Testis (tissue), 3 donors: ENCODE measurements around the gene CTXND1. TPM values are rescaled to one million over a fixed set of nuclear protein-coding genes. Genes with fewer than 3 reads are reported as not detected.
A peak's percentile ranks its signal among the peaks of the same experiment; 100 is the strongest.

ENCODE experiments used
- DNase-seq: peaks from one replicate; pipeline ENCODE4 v3.0.0-alpha.2; 2019
- H3K27ac ChIP-seq, 2 donors: fragments of 200-600 bp; sonication (generic); one replicate each; pipeline ENCODE4 v1.5.1; 2019
- H3K27me3 ChIP-seq: fragments of 200-600 bp; sonication (generic); one replicate; pipeline ENCODE4 v1.5.1; 2019
- H3K36me3 ChIP-seq: fragments of 200-600 bp; sonication (generic); one replicate; pipeline ENCODE4 v1.5.1; 2017; ENCODE audit warnings: low read depth; ENCODE audit errors: missing control alignments
- H3K4me1 ChIP-seq: fragments of 200-600 bp; sonication (generic); one replicate; pipeline ENCODE4 v1.5.1; 2019
- H3K4me3 ChIP-seq, 2 donors: fragments of 200-600 bp; sonication (generic); one replicate each; pipeline ENCODE4 v1.5.1; 2017 to 2019
- H3K9me3 ChIP-seq: fragments of 200-600 bp; sonication (generic); one replicate; pipeline ENCODE4 v1.5.1; 2017
- POLR2A ChIP-seq: fragments of 450-650 bp; IDR thresholded peaks from one replicate; pipeline ENCODE4 v1.6.1; 2017; ENCODE audit warnings: antibody characterized with exemption, mild to moderate bottlenecking, moderate library complexity
- WGBS, 2 donors: methylation state at CpG; one replicate each; pipeline ENCODE4 v1.1.5; 2018; 5-methylcytosine and 5-hydroxymethylcytosine counted together
- intact Hi-C: fragments of 100-400 bp; cut with DNase I; formaldehyde crosslinking; loops from one replicate; pipeline ENCODE4 v1.15.1; 2023; ENCODE audit warnings: low total_unique reads
- polyA plus RNA-seq: library from polyadenylated mRNA; stranded (reverse); fragments of 350-450 nt; fragmentation: Illumina TruSeq; extraction: RNeasy Lipid Tissue Mini Kit (QIAGEN cat#74804); gene quantifications from one replicate; pipeline ENCODE4 v1.2.3, GENCODE V29; 2014; ENCODE audit warnings: low read depth, low replicate concordance; ENCODE audit not compliant: insufficient read depth
- total RNA-seq, 2 donors: library from RNA; depleted of rRNA; stranded (reverse); fragments of >200 nt; gene quantifications; one replicate each; pipeline ENCODE4 v1.2.3, GENCODE V29; 2016
- TF ChIP-seq, protein P1 (sequence below), 3 experiments: fragments of 450-650 bp in 2 of 3; fragments of 200-600 bp in 1 of 3; sonication (generic) in 1 of 3; IDR thresholded peaks; one replicate each; pipeline ENCODE4 v1.5.1; 2016 to 2019; ENCODE audit warnings: antibody characterized with exemption in 3 of 3, mild to moderate bottlenecking in 2 of 3, moderate library complexity in 1 of 3

The CTXND1 gene
- total and polyA plus RNA-seq, 3 donors from 2014 or later, result 0.06 to 1.6 TPM; not detected in 1

DNA sequence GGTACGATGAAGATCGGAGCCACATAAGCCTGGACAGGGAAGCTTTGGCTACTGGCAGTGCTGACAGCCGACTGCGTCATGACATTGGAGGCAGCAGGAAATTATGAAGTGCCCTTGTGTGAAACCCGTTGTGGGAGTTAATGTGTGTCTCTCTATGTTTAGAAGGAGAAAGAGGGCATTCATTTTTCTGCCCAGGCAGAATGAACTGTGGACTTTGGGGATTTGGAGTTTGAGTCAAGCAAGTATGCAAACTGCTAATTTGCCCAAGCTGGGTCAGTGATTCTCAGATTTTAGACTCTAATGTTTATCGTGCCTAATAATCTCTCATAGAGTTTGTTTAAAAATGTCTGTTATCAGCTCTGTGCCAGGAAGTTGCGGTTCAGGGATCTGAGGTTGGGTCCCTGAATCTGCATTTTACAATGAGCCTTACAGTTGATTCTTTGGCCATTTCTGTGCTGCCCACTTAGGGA is 5.6 kb downstream of the CTXND1 start:
- Histone ChIP-seq H3K9me3 (no peaks in the 10 kb centered on the region), H3K4me3 (no peak overlapping the region), H3K27ac (no peak overlapping the region), H3K27me3 (no peaks in the 10 kb centered on the region), H3K4me1 (no peaks in the 10 kb centered on the region), H3K36me3 (no peaks in the 10 kb centered on the region)
- intact Hi-C loops, result no loop called here
- TF ChIP-seq, protein P1, sequence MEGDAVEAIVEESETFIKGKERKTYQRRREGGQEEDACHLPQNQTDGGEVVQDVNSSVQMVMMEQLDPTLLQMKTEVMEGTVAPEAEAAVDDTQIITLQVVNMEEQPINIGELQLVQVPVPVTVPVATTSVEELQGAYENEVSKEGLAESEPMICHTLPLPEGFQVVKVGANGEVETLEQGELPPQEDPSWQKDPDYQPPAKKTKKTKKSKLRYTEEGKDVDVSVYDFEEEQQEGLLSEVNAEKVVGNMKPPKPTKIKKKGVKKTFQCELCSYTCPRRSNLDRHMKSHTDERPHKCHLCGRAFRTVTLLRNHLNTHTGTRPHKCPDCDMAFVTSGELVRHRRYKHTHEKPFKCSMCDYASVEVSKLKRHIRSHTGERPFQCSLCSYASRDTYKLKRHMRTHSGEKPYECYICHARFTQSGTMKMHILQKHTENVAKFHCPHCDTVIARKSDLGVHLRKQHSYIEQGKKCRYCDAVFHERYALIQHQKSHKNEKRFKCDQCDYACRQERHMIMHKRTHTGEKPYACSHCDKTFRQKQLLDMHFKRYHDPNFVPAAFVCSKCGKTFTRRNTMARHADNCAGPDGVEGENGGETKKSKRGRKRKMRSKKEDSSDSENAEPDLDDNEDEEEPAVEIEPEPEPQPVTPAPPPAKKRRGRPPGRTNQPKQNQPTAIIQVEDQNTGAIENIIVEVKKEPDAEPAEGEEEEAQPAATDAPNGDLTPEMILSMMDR (IDR thresholded peaks at IDR 0.05), result no peak
- no peak for TF ChIP-seq POLR2A
- WGBS, 2 donors, result 55 to 57% methylated on average over 7 of the region's 7 CpGs
- DNase-seq, result no peak

DNA sequence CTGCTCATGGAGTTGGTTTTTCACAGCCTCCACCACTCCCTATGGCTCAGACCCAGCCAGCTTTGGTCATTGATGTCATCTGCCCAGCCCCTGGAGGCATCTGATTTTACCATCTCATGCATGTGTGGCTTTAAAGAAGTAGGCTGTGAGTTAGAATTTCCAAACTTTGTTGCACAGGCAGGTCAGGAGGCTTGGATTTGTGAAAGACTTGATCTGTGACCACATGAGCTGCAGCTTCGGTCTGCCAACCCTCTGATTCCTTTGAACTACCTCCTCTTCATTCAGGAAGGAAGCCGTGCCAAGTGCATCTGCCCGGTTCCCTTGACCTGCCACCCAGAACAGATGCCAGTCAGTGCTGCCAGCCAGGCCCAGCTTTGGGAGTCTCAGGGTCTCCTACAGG is 9.2 kb downstream of the CTXND1 start:
- H3K9me3 ChIP-seq, result no peaks in the 10 kb centered on the region
- intact Hi-C loops, result no loop called here
- no peaks in the 10 kb centered on the region for H3K4me1 ChIP-seq
- no peak for DNase-seq
- TF ChIP-seq POLR2A, result no peak
- TF ChIP-seq, protein P1 (IDR thresholded peaks at IDR 0.05), result no peak
- no peak overlapping the region for H3K27ac ChIP-seq
- 69 to 72% methylated on average over 3 of the region's 3 CpGs for WGBS, 2 donors
- no peaks in the 10 kb centered on the region for H3K36me3 ChIP-seq
- no peaks in the 10 kb centered on the region for H3K27me3 ChIP-seq
- H3K4me3 ChIP-seq, result no peak overlapping the region

DNA sequence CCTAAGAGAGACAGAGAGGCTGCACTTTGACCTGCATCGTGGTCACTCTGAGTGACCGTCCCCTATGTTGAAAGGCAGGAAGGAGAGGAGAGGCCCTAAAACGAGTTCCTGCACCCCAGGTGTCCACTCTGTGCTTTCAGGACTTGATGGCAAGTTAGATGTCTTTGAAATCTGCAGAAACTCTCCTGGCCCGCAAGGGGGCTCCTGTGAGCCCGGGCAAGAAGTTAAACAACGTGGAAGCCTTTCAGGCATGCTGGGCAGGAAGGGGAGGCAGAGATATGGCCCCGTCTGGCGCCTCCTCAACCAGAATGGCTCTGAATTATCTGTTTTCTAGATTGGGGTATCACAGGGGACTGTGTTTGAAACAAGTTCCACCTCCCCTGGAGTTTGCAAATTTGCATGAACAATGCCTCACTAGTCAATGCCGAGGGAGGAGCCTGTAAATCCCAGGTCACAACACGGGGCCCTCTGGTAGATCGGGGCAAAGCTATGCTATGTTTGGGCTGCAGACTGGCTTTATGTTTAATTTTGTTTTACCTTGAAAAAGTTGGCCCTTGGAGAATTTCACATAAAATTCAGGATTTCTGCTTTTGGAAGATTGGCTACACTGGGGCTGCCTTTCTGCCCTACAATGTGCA is 9.8 kb downstream of the CTXND1 start:
- Histone ChIP-seq H3K4me1 (no peaks in the 10 kb centered on the region), H3K27ac (no peak overlapping the region), H3K9me3 (no peaks in the 10 kb centered on the region), H3K36me3 (no peaks in the 10 kb centered on the region), H3K27me3 (no peaks in the 10 kb centered on the region), H3K4me3 (no peak overlapping the region)
- peak; percentile 23 for DNase-seq
- intact Hi-C loops, result no loop called here
- no peak for TF ChIP-seq POLR2A
- TF ChIP-seq, protein P1 (IDR thresholded peaks at IDR 0.05), result peak in 2 of 3 experiments; percentile 15 to 23
- WGBS, 2 donors, result 55 to 74% methylated on average over 8 to 11 of the region's 11 CpGs

DNA sequence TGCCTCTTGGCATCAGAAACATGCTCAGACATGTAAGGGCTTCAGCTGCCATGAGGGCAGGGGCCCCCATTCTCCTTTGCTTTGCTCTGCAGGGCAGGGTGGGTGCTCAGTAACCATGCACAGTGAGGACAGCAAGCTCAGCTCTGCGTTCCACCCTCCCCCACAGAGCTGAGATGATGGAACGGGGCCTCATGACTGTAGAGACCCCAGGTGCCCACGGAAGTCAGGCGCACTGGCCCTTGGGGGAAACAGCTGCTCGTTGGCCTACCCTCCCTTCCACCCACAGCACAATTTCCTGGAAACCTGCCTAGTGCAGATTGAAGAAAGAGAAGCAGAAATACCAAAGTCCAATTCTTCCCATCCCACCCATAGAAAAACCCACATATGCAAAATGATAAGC is 10.5 kb downstream of the CTXND1 start:
- WGBS, 2 donors, result 46% methylated on average over 2 of the region's 5 CpGs; no CpG with 5 or more reads in 1 of the 2 donors
- Histone ChIP-seq H3K4me3 (no peak overlapping the region), H3K27ac (no peak overlapping the region), H3K27me3 (no peaks in the 10 kb centered on the region), H3K36me3 (no peaks in the 10 kb centered on the region), H3K9me3 (no peaks in the 10 kb centered on the region), H3K4me1 (no peaks in the 10 kb centered on the region)
- no peak for DNase-seq
- intact Hi-C loops, result no loop called here
- no peak for TF ChIP-seq POLR2A
- TF ChIP-seq, protein P1 (IDR thresholded peaks at IDR 0.05), result no peak

DNA sequence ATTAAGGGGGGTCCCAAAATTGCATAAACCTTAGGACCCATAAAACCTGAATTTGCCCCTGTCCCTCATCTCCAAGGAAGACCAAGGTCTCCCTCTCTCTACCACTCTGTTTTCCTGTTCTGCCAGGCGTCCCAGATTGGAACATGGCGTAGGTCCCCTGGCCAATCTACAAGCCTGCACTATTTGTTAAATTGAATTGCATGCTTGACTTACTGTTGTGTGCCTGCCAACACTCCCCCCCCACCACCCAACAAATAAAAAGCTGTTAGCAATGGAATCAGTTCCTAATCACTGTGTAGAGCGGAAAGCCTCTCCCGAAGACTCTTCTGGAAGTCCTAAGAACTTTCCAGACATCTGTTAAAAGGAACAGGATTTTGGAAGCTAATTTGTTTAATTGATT is 11.7 kb downstream of the CTXND1 start:
- Histone ChIP-seq H3K9me3 (no peaks in the 10 kb centered on the region), H3K4me3 (no peak overlapping the region), H3K4me1 (no peaks in the 10 kb centered on the region), H3K27ac (no peak overlapping the region), H3K27me3 (no peaks in the 10 kb centered on the region), H3K36me3 (no peaks in the 10 kb centered on the region)
- intact Hi-C loops, result no loop called here
- no peak for DNase-seq
- TF ChIP-seq POLR2A, result no peak
- TF ChIP-seq, protein P1 (IDR thresholded peaks at IDR 0.05), result no peak
- WGBS, 2 donors, result 88 to 89% methylated on average over 4 of the region's 4 CpGs
